SH-SY5Y (cell line): ENCODE data around the gene OMP.

Source experiments
- GATA2 ChIP-seq: IDR thresholded peaks from 2 replicates; pipeline ENCODE4 v1.6.1; 2011; ENCODE audit warnings: mild to moderate bottlenecking, low read depth, low read length
- GATA3 ChIP-seq: IDR thresholded peaks from 2 replicates; pipeline ENCODE4 v1.6.1; 2011; ENCODE audit warnings: low read depth, mild to moderate bottlenecking, low read length, moderate library complexity

DNA sequence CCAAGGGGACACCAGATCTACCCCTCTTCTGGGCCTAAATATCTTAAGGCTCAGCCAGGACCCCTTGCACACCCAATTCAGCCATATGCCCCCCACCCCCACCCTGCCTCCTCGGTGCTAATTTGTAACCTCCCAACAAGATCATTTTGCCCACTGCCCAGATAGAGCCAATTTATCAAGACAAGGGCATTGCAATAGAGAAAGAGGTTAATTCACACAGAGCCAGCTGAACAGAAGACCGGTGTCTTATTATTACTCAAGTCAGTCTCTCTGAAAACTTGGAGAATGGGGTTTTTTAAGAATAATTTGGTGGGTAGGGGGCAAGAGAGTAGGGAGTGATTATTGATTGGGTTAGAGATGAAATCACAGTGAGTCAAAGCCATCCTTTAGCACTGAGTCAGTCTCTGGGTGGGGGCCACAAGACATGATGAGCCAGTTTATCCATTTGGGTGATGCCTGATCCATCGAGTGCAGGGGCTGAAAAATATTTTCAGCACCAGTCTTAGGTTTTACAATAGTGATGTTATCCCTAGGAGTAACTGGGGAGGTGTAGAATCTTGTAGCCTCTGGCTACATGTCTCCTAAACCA lies 45.7 kb upstream of the OMP start:
- TF ChIP-seq GATA2: no peak
- TF ChIP-seq GATA3: no peak
